Trophoblast cell (in vitro differentiated cells and primary cell): ENCODE results near the gene LYPD6B.
"Not testable (repeated sequence)": the region's sequence is repeated elsewhere in the genome, so short reads cannot be mapped to it uniquely, and the experiment has no call there.

Experiments
- DNase-seq, 2 donors: peaks; one replicate each; pipeline ENCODE4 v3.0.0-alpha.2; 2016
- H2AFZ ChIP-seq: 2 replicates; pipeline ENCODE4 v1.6.1; 2013; ENCODE audit warnings: low read length, moderate library complexity, mild to moderate bottlenecking; ENCODE audit not compliant: insufficient read depth, poor library complexity
- H2AK5ac ChIP-seq: 2 replicates; pipeline ENCODE4 v1.6.1; 2013; ENCODE audit warnings: mild to moderate bottlenecking, low read length
- H2BK120ac ChIP-seq: 2 replicates; pipeline ENCODE4 v1.6.1; 2013; ENCODE audit warnings: low read length, mild to moderate bottlenecking, moderate library complexity; ENCODE audit not compliant: insufficient read depth, poor library complexity
- H2BK12ac ChIP-seq: 2 replicates; pipeline ENCODE4 v1.6.1; 2013; ENCODE audit warnings: mild to moderate bottlenecking, low read length, moderate library complexity
- H2BK5ac ChIP-seq: 2 replicates; pipeline ENCODE4 v1.6.1; 2013; ENCODE audit warnings: low read length, low read depth, moderate library complexity, mild to moderate bottlenecking; ENCODE audit not compliant: poor library complexity
- H3K14ac ChIP-seq: 2 replicates; pipeline ENCODE4 v1.6.1; 2013; ENCODE audit warnings: mild to moderate bottlenecking, low read length
- H3K18ac ChIP-seq: 2 replicates; pipeline ENCODE4 v1.6.1; 2013; ENCODE audit warnings: mild to moderate bottlenecking, low read length
- H3K23ac ChIP-seq: 2 replicates; pipeline ENCODE4 v1.6.1; 2013; ENCODE audit warnings: low read length
- H3K27ac ChIP-seq: 2 replicates; pipeline ENCODE4 v1.5.1; 2013; ENCODE audit warnings: low read depth, mild to moderate bottlenecking, inconsistent platforms, low read length, moderate library complexity
- H3K27me3 ChIP-seq: 2 replicates; pipeline ENCODE4 v1.6.1; 2013; ENCODE audit warnings: inconsistent platforms, mild to moderate bottlenecking, low read length, moderate library complexity; ENCODE audit not compliant: insufficient read depth
- H3K36me3 ChIP-seq, 2 experiments: 1 replicate in 1 of 2; 2 replicates in 1 of 2; pipeline ENCODE4 v1.6.1; 2013; ENCODE audit warnings: low read length in 2 of 2, mild to moderate bottlenecking in 2 of 2, moderate library complexity in 1 of 2; ENCODE audit not compliant: insufficient read depth in 2 of 2, control insufficient read depth in 1 of 2
- H3K4ac ChIP-seq: 2 replicates; pipeline ENCODE4 v1.6.1; 2013; ENCODE audit warnings: low read depth, mild to moderate bottlenecking, low read length, moderate library complexity
- H3K4me1 ChIP-seq, 2 experiments: 1 replicate in 1 of 2; 2 replicates in 1 of 2; pipeline ENCODE4 v1.6.1; 2013; ENCODE audit warnings: low read length in 2 of 2, mild to moderate bottlenecking in 2 of 2, moderate library complexity in 1 of 2; ENCODE audit not compliant: insufficient read depth in 2 of 2, control insufficient read depth in 1 of 2
- H3K4me2 ChIP-seq: 2 replicates; pipeline ENCODE4 v1.6.1; 2013; ENCODE audit warnings: inconsistent platforms, mild to moderate bottlenecking, low read length, moderate library complexity
- H3K4me3 ChIP-seq: 2 replicates; pipeline ENCODE4 v1.5.1; 2013; ENCODE audit warnings: mild to moderate bottlenecking, low read depth, low read length, inconsistent platforms
- H3K79me1 ChIP-seq: one replicate; pipeline ENCODE4 v1.6.1; 2013; ENCODE audit warnings: low read length
- H3K79me2 ChIP-seq: 2 replicates; pipeline ENCODE4 v1.6.1; 2013; ENCODE audit warnings: low read length, mild to moderate bottlenecking; ENCODE audit not compliant: control insufficient read depth, insufficient read depth, poor library complexity
- H3K9ac ChIP-seq: 2 replicates; pipeline ENCODE4 v1.6.1; 2013; ENCODE audit warnings: mild to moderate bottlenecking, low read length
- H3K9me3 ChIP-seq: 2 replicates; pipeline ENCODE4 v1.6.1; 2013; ENCODE audit warnings: low read depth, mild to moderate bottlenecking, control low read depth, inconsistent platforms, low read length; ENCODE audit not compliant: insufficient read depth
- H4K12ac ChIP-seq: 2 replicates; pipeline ENCODE4 v1.6.1; 2013; ENCODE audit warnings: low read depth, mild to moderate bottlenecking, low read length, moderate library complexity
- H4K8ac ChIP-seq: 2 replicates; pipeline ENCODE4 v1.6.1; 2013; ENCODE audit warnings: low read depth, mild to moderate bottlenecking, low read length, moderate library complexity
- H4K91ac ChIP-seq: one replicate; pipeline ENCODE4 v1.6.1; 2013; ENCODE audit warnings: low read depth, mild to moderate bottlenecking, low read length, moderate library complexity
- WGBS: extraction: QIAGEN DNeasy Blood & Tissue Kit; methylation state at CpG from one replicate; pipeline ENCODE4 v1.1.7; 2013; ENCODE audit warnings: missing lambda C conversion rate; ENCODE audit not compliant: insufficient read length, insufficient coverage; ENCODE audit errors: extremely low coverage; 5-methylcytosine and 5-hydroxymethylcytosine counted together

The LYPD6B gene

GRCh38 chr2:149236410-149236809, 197.9 kb downstream of the LYPD6B start:
- Histone ChIP-seq H3K27ac (no peak overlapping the region), H3K36me3 (no peaks in the 10 kb centered on the region), H3K18ac (no peak overlapping the region), H3K14ac (no peak overlapping the region), H2BK5ac (no peak overlapping the region), H2BK120ac (no peak overlapping the region), H3K23ac (no peak overlapping the region), H2AFZ (no peak overlapping the region), H4K91ac (no peak overlapping the region), H4K12ac (no peak overlapping the region), H3K9me3 (no peaks in the 10 kb centered on the region), H2AK5ac (no peak overlapping the region), H3K79me1 (no peaks in the 10 kb centered on the region), H3K4me3 (no peak overlapping the region), H3K79me2 (no peaks in the 10 kb centered on the region), H3K27me3 (no peaks in the 10 kb centered on the region), H3K4ac (no peak overlapping the region), H3K4me2 (no peak overlapping the region), H4K8ac (no peak overlapping the region), H3K9ac (no peak overlapping the region), H3K4me1 (no peaks in the 10 kb centered on the region), H2BK12ac (no peak overlapping the region)
- no CpG with 5 or more reads among the region's 2 CpGs for WGBS
- DNase-seq: no peak

GRCh38 chr2:149246186-149246585, 207.7 kb downstream of the LYPD6B start:
- no peaks in the 10 kb centered on the region for H3K27me3 ChIP-seq
- H4K91ac ChIP-seq: no peak overlapping the region
- H3K4ac ChIP-seq: no peak overlapping the region
- no peak overlapping the region for H2AK5ac ChIP-seq
- no peak overlapping the region for H2AFZ ChIP-seq
- H3K79me2 ChIP-seq: no peaks in the 10 kb centered on the region
- H2BK120ac ChIP-seq: no peak overlapping the region
- H3K4me3 ChIP-seq: no peak overlapping the region
- H3K79me1 ChIP-seq: no peaks in the 10 kb centered on the region
- H3K14ac ChIP-seq: no peak overlapping the region
- H3K36me3 ChIP-seq: no peaks in the 10 kb centered on the region
- no peak overlapping the region for H3K23ac ChIP-seq
- no peak overlapping the region for H3K27ac ChIP-seq
- H3K18ac ChIP-seq: no peak overlapping the region
- H4K8ac ChIP-seq: no peak overlapping the region
- H2BK12ac ChIP-seq: peak overlapping the region; percentile 58
- H2BK5ac ChIP-seq: no peak overlapping the region
- DNase-seq: no peak
- H3K9me3 ChIP-seq: no peaks in the 10 kb centered on the region
- no peaks in the 10 kb centered on the region for H3K4me1 ChIP-seq
- no peak overlapping the region for H3K4me2 ChIP-seq
- WGBS: no CpG with 5 or more reads among the region's 3 CpGs
- no peak overlapping the region for H4K12ac ChIP-seq
- no peak overlapping the region for H3K9ac ChIP-seq

GRCh38 chr2:149251436-149251835, 212.9 kb downstream of the LYPD6B start:
- not testable (repeated sequence) for H4K8ac ChIP-seq, H3K36me3 ChIP-seq, H3K27ac ChIP-seq, H2AK5ac ChIP-seq, H3K4me1 ChIP-seq, H2BK5ac ChIP-seq, H3K14ac ChIP-seq, H3K4ac ChIP-seq, H3K4me3 ChIP-seq, H2AFZ ChIP-seq, H3K4me2 ChIP-seq, H3K9ac ChIP-seq, H3K18ac ChIP-seq, H3K79me1 ChIP-seq, H4K12ac ChIP-seq, H3K9me3 ChIP-seq, DNase-seq, H2BK12ac ChIP-seq, H4K91ac ChIP-seq, H3K23ac ChIP-seq, H2BK120ac ChIP-seq, H3K79me2 ChIP-seq, H3K27me3 ChIP-seq
- WGBS: no CpG with 5 or more reads among the region's 3 CpGs

- not testable (repeated sequence) for H3K36me3 ChIP-seq, H3K27ac ChIP-seq, H2BK12ac ChIP-seq, H3K9ac ChIP-seq, DNase-seq, H3K23ac ChIP-seq, H3K14ac ChIP-seq, H2BK120ac ChIP-seq, H3K79me2 ChIP-seq, H4K8ac ChIP-seq, H3K27me3 ChIP-seq, H3K4me1 ChIP-seq, H3K9me3 ChIP-seq, H3K4me3 ChIP-seq, H2AFZ ChIP-seq, H4K12ac ChIP-seq, H4K91ac ChIP-seq, H2AK5ac ChIP-seq, H2BK5ac ChIP-seq, H3K18ac ChIP-seq, H3K79me1 ChIP-seq, H3K4me2 ChIP-seq, H3K4ac ChIP-seq
- no CpG with 5 or more reads among the region's 3 CpGs for WGBS
Observed at GRCh38 chr2:149256877-149257276, 218.4 kb downstream of the LYPD6B start.
